Panc1 (cell line): ENCODE measurements around the gene MAN2B1. TPM values are rescaled to one million over a fixed set of nuclear protein-coding genes. Genes with fewer than 3 reads are reported as not detected.
A peak's percentile ranks its signal among the peaks of the same experiment; 100 is the strongest.

ENCODE experiments used
- ATAC-seq: fragments of 200-7000 bp; cut with Tn5 transposase; 2 replicates; pipeline ENCODE4 v1.9.1; 2020; ENCODE audit warnings: mild to moderate bottlenecking, moderate library complexity
- BruUV-seq: library from RNA; stranded (reverse); fragments of 400-500 nt; replicated peaks from 2 replicates; lab custom pipeline; 2021; lab: Mats Ljungman, UMichigan
- CTCF ChIA-PET: fragments of 300-600 bp; sonication (Branson Sonifier 250); formaldehyde crosslinking; loops from one replicate; lab custom pipeline; 2022; ENCODE audit warnings: antibody characterized with exemption; lab: Charles Lee
- POLR2A ChIA-PET: fragments of 300-600 bp; sonication (Branson Sonifier 250); formaldehyde crosslinking; loops from one replicate; lab custom pipeline; 2022; ENCODE audit warnings: antibody characterized with exemption; lab: Charles Lee
- DNase-seq: peaks from one replicate; pipeline ENCODE4 v3.0.0-alpha.2; 2010; ENCODE audit warnings: low read depth, low spot score
- H3K27ac ChIP-seq: 2 replicates; pipeline ENCODE4 v1.5.1; 2011; ENCODE audit warnings: mild to moderate bottlenecking, low read length, inconsistent platforms
- H3K27me3 ChIP-seq: fragments of 200-500 bp; sonication (Bioruptor generic); 2 replicates; pipeline ENCODE4 v1.6.0; 2014; ENCODE audit warnings: low read length, inconsistent platforms; ENCODE audit not compliant: control insufficient read depth, insufficient read depth
- H3K36me3 ChIP-seq: fragments of 200-500 bp; sonication (Bioruptor generic); 2 replicates; pipeline ENCODE4 v1.5.1; 2014; ENCODE audit warnings: inconsistent platforms, mild to moderate bottlenecking, low read length, moderate library complexity; ENCODE audit not compliant: control insufficient read depth, insufficient read depth
- H3K4me1 ChIP-seq: 2 replicates; pipeline ENCODE4 v1.5.1; 2011; ENCODE audit warnings: inconsistent platforms, mild to moderate bottlenecking, low read length, moderate library complexity; ENCODE audit not compliant: control insufficient read depth, insufficient read depth
- H3K4me3 ChIP-seq, 2 experiments: 2 replicates each; pipeline ENCODE4 v1.5.1; 2011 to 2012; ENCODE audit warnings: low read depth in 2 of 2, low read length in 2 of 2, mild to moderate bottlenecking in 2 of 2, inconsistent platforms in 1 of 2, moderate library complexity in 1 of 2
- H3K9me3 ChIP-seq: fragments of 200-500 bp; sonication (Bioruptor generic); 2 replicates; pipeline ENCODE4 v1.5.1; 2014; ENCODE audit warnings: low read depth, mild to moderate bottlenecking, inconsistent platforms, low read length, moderate library complexity; ENCODE audit not compliant: control insufficient read depth, insufficient read depth
- CTCF ChIP-seq: fragments of 450-650 bp; IDR thresholded peaks from 2 replicates; pipeline ENCODE4 v1.5.1; 2017; ENCODE audit warnings: mild to moderate bottlenecking
- POLR2AphosphoS5 ChIP-seq: IDR thresholded peaks from 2 replicates; pipeline ENCODE4 v1.6.1; 2012; ENCODE audit warnings: mild to moderate bottlenecking, low read depth, low read length, moderate library complexity
- REST ChIP-seq, 2 experiments: IDR thresholded peaks; 2 replicates each; pipeline ENCODE4 v1.6.1; 2011 to 2012; ENCODE audit warnings: low read depth in 2 of 2, control low read depth in 1 of 2, low read length in 1 of 2, mild to moderate bottlenecking in 1 of 2, moderate library complexity in 1 of 2; ENCODE audit not compliant: insufficient read depth in 1 of 2
- SIN3A ChIP-seq: IDR thresholded peaks from 2 replicates; pipeline ENCODE4 v1.6.1; 2012; ENCODE audit warnings: low read depth, mild to moderate bottlenecking, low read length, moderate library complexity, borderline replicate concordance; ENCODE audit not compliant: insufficient read depth
- TCF7L2 ChIP-seq: IDR thresholded peaks from 2 replicates; pipeline ENCODE4 v1.6.1; 2011; ENCODE audit warnings: mild to moderate bottlenecking, low read depth, low read length, inconsistent platforms
- in situ Hi-C: cut with HindIII; loops from 2 replicates; pipeline ENCODE4 v1.10.0; 2016; ENCODE audit warnings: low sequenced_read_pairs, low pct_unique_long_range_greater_than_20kb
- intact Hi-C: fragments of 100-400 bp; cut with micrococcal nuclease; formaldehyde crosslinking; loops from one replicate; pipeline ENCODE4 v1.10.0; 2022; ENCODE audit not compliant: unreplicated experiment
- total RNA-seq: library from RNA; stranded (reverse); gene quantifications from one replicate; pipeline ENCODE4 v1.2.1, GENCODE V29; 2021; ENCODE audit not compliant: unreplicated experiment

Gene MAN2B1
- total RNA-seq, 1 experiment from 2014 or later = 43.0 TPM

- intact Hi-C loops (no loop called here), in situ Hi-C loops (no loop called here)
- DNase-seq (peak; percentile 61), ATAC-seq (peak; percentile 88)
- H3K9me3 ChIP-seq = no peaks in the 10 kb centered on the region
- peaks cover 5% of the 10 kb centered on the region; the same call in 1 of the 2 replicates for H3K4me1 ChIP-seq
- no TSS peak for BruUV-seq
- H3K36me3 ChIP-seq = peaks cover 5% of the 10 kb centered on the region; the same call in 1 of the 2 replicates
- TF ChIP-seq SIN3A (peak; percentile 99), REST (IDR thresholded peaks at IDR 0.05; ENCODE audit: insufficient read depth in 1 of 2, low read depth in 2 of 2, low read length in 1 of 2) (no peak), POLR2AphosphoS5 (peak; percentile 94)
- ChIA-PET POLR2A (interaction anchor here (0.8 kb wide), 1 partner anchor 15 kb away, joined by 23 read pairs; the partner anchor contains the start of gene DHPS), CTCF (no interaction called here)
- peak within 1 kb of the TSS; percentile 84 for H3K27ac ChIP-seq
- peak within 1 kb of the TSS; percentile 60 to 69 for H3K4me3 ChIP-seq
- H3K27me3 ChIP-seq = no peaks in the 10 kb centered on the region
Observed at GRCh38 chr19:12696366-12697335, 30.1 kb upstream of the MAN2B1 start, which contains the start of gene FBXW9. Gene FBXW9 (minus strand): TSS chr19:12696631. CDS start chr19:12696581, 50 bp downstream.

- Histone ChIP-seq H3K27me3 (no peaks in the 10 kb centered on the region), H3K27ac (peak overlapping the region; percentile 84), H3K36me3 (no peaks in the 10 kb centered on the region; the same call in 1 of the 2 replicates), H3K9me3 (no peaks in the 10 kb centered on the region), H3K4me1 (peaks cover 5% of the 10 kb centered on the region; the same call in 1 of the 2 replicates), H3K4me3 (peak overlapping the region; percentile 60 to 69)
- ChIA-PET POLR2A (interaction anchor here (0.7 kb wide), 1 partner anchor 220 kb away, joined by 3 read pairs; no protein-coding TSS in a partner anchor), CTCF (no interaction called here)
- ATAC-seq (peak; percentile 33), DNase-seq (no peak)
- intact Hi-C loops = no loop called here
- no TSS peak for BruUV-seq
- in situ Hi-C loops = no loop called here
- TF ChIP-seq TCF7L2 = no peak
- TF ChIP-seq POLR2AphosphoS5 = no peak
- no peak for TF ChIP-seq REST (IDR thresholded peaks at IDR 0.05; ENCODE audit: insufficient read depth in 1 of 2, low read depth in 2 of 2, low read length in 1 of 2)
- no peak for TF ChIP-seq CTCF
- TF ChIP-seq SIN3A = no peak
Observed at GRCh38 chr19:12695997-12696365, 29.4 kb upstream of the MAN2B1 start.
